Measurements from ENCODE around the gene SOX5. TPM values are rescaled to one million over a fixed set of nuclear protein-coding genes. Genes with fewer than 3 reads are reported as not detected.

The SOX5 gene
- total RNA-seq, 1 experiment from 2014 or later: 3.1 TPM

DNA sequence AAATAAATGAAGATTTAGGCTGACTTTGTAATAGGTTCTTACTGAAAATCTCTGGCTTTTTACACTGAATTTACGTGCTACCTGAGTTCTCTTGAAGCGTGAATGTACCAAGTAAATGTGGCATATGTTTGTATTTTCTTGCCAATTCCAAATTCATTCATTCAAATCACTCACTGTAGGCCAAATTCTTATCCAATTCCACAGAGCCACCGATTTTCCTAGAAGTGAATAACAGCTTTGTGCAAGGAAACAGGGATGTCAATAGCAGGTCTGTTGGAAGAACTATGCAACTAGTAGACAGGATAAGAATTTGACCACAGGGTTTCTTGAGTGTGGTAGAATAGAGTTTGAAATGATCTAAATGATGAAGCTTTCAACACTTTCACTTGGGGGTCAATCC lies 86.8 kb downstream of the SOX5 start:
- no peaks in the 10 kb centered on the region for H3K4me1 Mint-ChIP-seq
- Histone ChIP-seq H3K27ac (ENCODE audit: insufficient read length, low read depth, low read length) (no peak overlapping the region), H3K79me1 (ENCODE audit: insufficient read depth, low read depth, low read length, poor library complexity, severe bottlenecking) (no peaks in the 10 kb centered on the region), H2BK5ac (ENCODE audit: insufficient read length, low read length) (no peak overlapping the region), H2AFZ (ENCODE audit: low read length) (no peak overlapping the region), H3K56ac (ENCODE audit: insufficient read length, low read depth, low read length) (no peak overlapping the region), H4K91ac (ENCODE audit: insufficient read length, low read depth, low read length) (no peak overlapping the region), H2BK12ac (ENCODE audit: insufficient read length, low read depth, low read length) (no peak overlapping the region), H3K4me1 (ENCODE audit: insufficient read depth, low read length) (no peaks in the 10 kb centered on the region), H3K9me3 (ENCODE audit: control insufficient read depth, low read depth, low read length) (no peaks in the 10 kb centered on the region), H3K18ac (ENCODE audit: insufficient read length, low read depth, low read length) (no peak overlapping the region), H4K5ac (ENCODE audit: insufficient read length, low read depth, low read length) (no peak overlapping the region), H2BK120ac (ENCODE audit: low read depth, low read length, poor library complexity, severe bottlenecking) (no peak overlapping the region), H3K9ac (ENCODE audit: extremely low read depth, insufficient read length, low read length) (no peak overlapping the region), H2AK5ac (ENCODE audit: insufficient read length, low read length) (no peak overlapping the region), H3K4ac (ENCODE audit: low read depth, low read length) (no peak overlapping the region), H2BK15ac (ENCODE audit: low read depth, low read length) (no peak overlapping the region), H4K20me1 (ENCODE audit: control insufficient read depth, insufficient read depth, insufficient read length) (no peaks in the 10 kb centered on the region), H3T11ph (ENCODE audit: low read length) (no peak overlapping the region), H3K23ac (ENCODE audit: insufficient read length, low read depth, low read length) (no peak overlapping the region), H4K8ac (replicated peaks; ENCODE audit: insufficient read length, low read depth, low read length) (no peak overlapping the region), H3K27me3 (ENCODE audit: insufficient read depth, low read length) (no peaks in the 10 kb centered on the region), H3K23me2 (ENCODE audit: insufficient read length, low read depth, low read length, poor library complexity, severe bottlenecking) (no peaks in the 10 kb centered on the region), H2BK20ac (ENCODE audit: low read depth, low read length, poor library complexity, severe bottlenecking) (no peak overlapping the region), H3K4me2 (ENCODE audit: insufficient read depth, insufficient read length, low read length) (no peak overlapping the region), H3K79me2 (ENCODE audit: insufficient read depth, low read length) (no peaks in the 10 kb centered on the region), H3K14ac (ENCODE audit: insufficient read depth, low read length) (no peak overlapping the region)
- peaks cover 10 to 19% of the 10 kb centered on the region in 2 experiments for H3K9me3 Mint-ChIP-seq
- H3K36me3 Mint-ChIP-seq (ENCODE audit: insufficient read depth in 1 of 3, low read depth in 3 of 3): peaks cover 4 to 19% (median 13%) of the 10 kb centered on the region in 3 experiments
- no peak for DNase-seq
- H3K27me3 Mint-ChIP-seq (ENCODE audit: low read depth): no peaks in the 10 kb centered on the region
- TF ChIP-seq, protein P1, sequence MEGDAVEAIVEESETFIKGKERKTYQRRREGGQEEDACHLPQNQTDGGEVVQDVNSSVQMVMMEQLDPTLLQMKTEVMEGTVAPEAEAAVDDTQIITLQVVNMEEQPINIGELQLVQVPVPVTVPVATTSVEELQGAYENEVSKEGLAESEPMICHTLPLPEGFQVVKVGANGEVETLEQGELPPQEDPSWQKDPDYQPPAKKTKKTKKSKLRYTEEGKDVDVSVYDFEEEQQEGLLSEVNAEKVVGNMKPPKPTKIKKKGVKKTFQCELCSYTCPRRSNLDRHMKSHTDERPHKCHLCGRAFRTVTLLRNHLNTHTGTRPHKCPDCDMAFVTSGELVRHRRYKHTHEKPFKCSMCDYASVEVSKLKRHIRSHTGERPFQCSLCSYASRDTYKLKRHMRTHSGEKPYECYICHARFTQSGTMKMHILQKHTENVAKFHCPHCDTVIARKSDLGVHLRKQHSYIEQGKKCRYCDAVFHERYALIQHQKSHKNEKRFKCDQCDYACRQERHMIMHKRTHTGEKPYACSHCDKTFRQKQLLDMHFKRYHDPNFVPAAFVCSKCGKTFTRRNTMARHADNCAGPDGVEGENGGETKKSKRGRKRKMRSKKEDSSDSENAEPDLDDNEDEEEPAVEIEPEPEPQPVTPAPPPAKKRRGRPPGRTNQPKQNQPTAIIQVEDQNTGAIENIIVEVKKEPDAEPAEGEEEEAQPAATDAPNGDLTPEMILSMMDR (conservative IDR thresholded peaks at IDR 0.05): no peak
- WGBS (ENCODE audit: extremely low coverage, insufficient read length, low lambda C conversion rate): no CpG with 5 or more reads among the region's 3 CpGs
- no peak overlapping the region for H3K27ac Mint-ChIP-seq
- no peak overlapping the region for H3K4me3 Mint-ChIP-seq

Measured in H9 (cell line).